ENCODE measurements around the gene SPON2. TPM values are rescaled to one million over a fixed set of nuclear protein-coding genes. Genes with fewer than 3 reads are reported as not detected.

SPON2 gene
- total and polyA plus RNA-seq, 10 donors = 8.3 to 51.3 (median 27.1) TPM

DNA sequence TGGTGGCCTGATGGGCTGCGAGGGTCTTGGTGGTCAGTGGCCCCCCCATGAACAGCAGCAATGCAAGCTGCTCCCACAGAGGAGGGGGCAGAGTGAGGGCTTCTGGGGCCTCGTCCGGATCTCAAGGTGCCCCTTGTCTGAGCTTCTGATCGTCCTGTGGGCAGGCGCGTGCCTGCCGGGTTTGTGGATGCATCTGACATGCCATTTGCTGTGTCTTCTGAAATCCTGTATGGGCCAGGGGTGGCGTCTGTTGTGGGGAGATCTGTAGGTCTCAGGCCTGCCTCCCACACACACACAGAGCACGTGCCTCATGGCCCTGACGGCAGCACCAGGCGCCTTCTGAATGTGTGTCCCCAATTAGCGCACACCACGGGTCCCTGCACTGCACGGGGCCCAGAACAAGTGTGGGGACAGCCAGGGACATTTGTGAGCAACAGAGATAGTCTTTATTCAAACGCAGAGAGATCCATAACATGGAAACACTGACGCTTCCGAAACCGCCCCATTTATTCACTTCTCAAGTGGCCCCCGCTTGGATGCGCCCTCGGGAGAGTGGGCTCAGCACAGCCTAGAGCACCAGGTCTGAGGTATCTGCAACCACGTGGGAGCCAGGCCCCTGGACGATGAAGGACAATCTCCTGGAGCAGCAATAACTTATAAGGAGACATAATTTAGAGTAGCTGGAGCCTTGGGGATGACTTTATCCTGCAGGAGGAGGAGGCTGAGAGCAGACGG lies 5.7 kb downstream of the SPON2 start:
- Histone ChIP-seq H3K36me3 (peaks cover 0 to 22% (median 0%) of the 10 kb centered on the region in 6 donors), H3K27ac (peak overlapping the region in 5 of 8 donors; percentile 72 to 92 (median 89)), H3K27me3 (replicated peaks in 1 of 7) (peaks cover 0 to 30% (median 16%) of the 10 kb centered on the region in 7 donors), H3K4me1 (peaks cover 4 to 83% (median 45%) of the 10 kb centered on the region in 6 donors), H3K4me3 (peak overlapping the region in 6 of 8 donors; percentile 74 to 95 (median 77)), H3K9me3 (peaks cover 0 to 8% (median 0%) of the 10 kb centered on the region in 8 donors)
- TF ChIP-seq POLR2AphosphoS5 (IDR thresholded peaks at IDR 0.05) = no peak
- TF ChIP-seq, protein P1, sequence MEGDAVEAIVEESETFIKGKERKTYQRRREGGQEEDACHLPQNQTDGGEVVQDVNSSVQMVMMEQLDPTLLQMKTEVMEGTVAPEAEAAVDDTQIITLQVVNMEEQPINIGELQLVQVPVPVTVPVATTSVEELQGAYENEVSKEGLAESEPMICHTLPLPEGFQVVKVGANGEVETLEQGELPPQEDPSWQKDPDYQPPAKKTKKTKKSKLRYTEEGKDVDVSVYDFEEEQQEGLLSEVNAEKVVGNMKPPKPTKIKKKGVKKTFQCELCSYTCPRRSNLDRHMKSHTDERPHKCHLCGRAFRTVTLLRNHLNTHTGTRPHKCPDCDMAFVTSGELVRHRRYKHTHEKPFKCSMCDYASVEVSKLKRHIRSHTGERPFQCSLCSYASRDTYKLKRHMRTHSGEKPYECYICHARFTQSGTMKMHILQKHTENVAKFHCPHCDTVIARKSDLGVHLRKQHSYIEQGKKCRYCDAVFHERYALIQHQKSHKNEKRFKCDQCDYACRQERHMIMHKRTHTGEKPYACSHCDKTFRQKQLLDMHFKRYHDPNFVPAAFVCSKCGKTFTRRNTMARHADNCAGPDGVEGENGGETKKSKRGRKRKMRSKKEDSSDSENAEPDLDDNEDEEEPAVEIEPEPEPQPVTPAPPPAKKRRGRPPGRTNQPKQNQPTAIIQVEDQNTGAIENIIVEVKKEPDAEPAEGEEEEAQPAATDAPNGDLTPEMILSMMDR (IDR thresholded peaks at IDR 0.05 in 8 of 11, conservative IDR thresholded peaks at IDR 0.05 in 3 of 11) = no peak
- TF ChIP-seq POLR2A (IDR thresholded peaks at IDR 0.05) = no peak
- WGBS, 5 donors = 58 to 62% (median 59%) methylated on average over 19 to 24 of the region's 24 CpGs
- peak; percentile 74 for DNase-seq
- intact Hi-C loops (cut with DNase I; ENCODE audit: low total_unique reads) = loop anchor here (10.0 kb wide), 1 partner anchor 88 kb away; no protein-coding TSS in a partner anchor

DNA sequence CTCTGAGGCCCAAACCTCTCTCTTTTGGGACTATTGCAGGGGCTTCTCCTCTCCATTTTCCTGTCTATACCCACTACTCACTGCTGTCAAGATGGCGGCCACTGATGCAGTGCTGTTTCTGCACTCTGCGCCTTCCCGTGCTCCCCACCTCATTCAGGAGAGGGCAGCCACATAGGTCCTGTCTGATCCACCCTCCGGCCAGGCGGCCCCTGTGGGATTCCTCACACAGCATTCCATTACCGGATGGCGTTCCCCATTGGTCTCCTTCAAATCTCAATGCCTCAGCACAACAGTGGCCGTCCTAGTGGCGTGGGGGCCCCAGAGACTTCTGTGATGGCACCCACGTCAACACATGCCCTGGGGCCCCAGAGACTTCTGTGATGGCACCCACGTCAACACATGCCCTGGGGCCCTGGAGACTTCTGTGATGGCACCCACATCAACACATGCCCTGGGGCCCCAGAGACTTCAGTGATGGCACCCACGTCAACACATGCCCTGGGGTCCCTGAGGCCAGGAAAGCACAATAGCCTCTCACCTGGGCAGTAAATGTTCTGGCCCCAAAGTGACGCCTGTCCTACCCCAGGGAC lies 7.3 kb downstream of the SPON2 start:
- no peak overlapping the region for H3K27ac ChIP-seq
- H3K9me3 ChIP-seq = peaks cover 0 to 8% (median 0%) of the 10 kb centered on the region in 8 donors
- H3K36me3 ChIP-seq = peaks cover 0 to 15% (median 0%) of the 10 kb centered on the region in 6 donors
- H3K4me1 ChIP-seq = peaks cover 0 to 67% (median 32%) of the 10 kb centered on the region in 6 donors
- peaks cover 0 to 14% (median 4%) of the 10 kb centered on the region in 7 donors for H3K27me3 ChIP-seq (replicated peaks in 1 of 7)
- H3K4me3 ChIP-seq = no peak overlapping the region
- intact Hi-C loops (cut with DNase I; ENCODE audit: low total_unique reads) = loop anchor here (10.0 kb wide), 1 partner anchor 90 kb away; no protein-coding TSS in a partner anchor
- no peak for DNase-seq
- TF ChIP-seq, protein P1 (IDR thresholded peaks at IDR 0.05 in 8 of 11, conservative IDR thresholded peaks at IDR 0.05 in 3 of 11) = no peak
- TF ChIP-seq POLR2A (IDR thresholded peaks at IDR 0.05) (no peak), POLR2AphosphoS5 (IDR thresholded peaks at IDR 0.05) (no peak)
- 85 to 95% (median 93%) methylated on average over 9 to 13 of the region's 13 CpGs for WGBS, 5 donors

DNA sequence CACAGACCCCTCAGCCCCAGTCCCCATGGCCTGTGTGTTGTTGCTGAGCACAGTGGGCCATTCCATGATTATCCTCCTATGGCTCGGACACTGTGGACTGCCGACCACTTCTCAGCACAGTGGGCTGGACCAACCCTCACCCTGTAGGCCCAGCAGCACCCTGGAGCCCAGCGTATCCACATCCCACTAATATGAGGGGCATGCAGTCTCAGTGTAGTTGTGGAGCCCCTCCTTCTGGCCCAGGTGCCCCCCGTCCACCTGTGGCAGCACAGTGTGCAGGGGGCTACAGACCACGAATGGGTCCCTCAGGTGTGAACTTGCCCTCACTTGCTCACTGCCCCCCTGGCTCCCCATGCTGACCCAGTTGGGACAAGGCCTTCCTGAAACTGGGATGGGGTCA lies 7.9 kb downstream of the SPON2 start:
- DNase-seq = no peak
- WGBS, 5 donors = 90 to 95% (median 94%) methylated on average over 5 of the region's 5 CpGs
- Histone ChIP-seq H3K4me1 (peaks cover 0 to 61% (median 30%) of the 10 kb centered on the region in 6 donors), H3K4me3 (no peak overlapping the region), H3K36me3 (peaks cover 0 to 9% (median 0%) of the 10 kb centered on the region in 6 donors), H3K27me3 (replicated peaks in 1 of 7) (peaks cover 0 to 8% (median 3%) of the 10 kb centered on the region in 7 donors), H3K9me3 (peaks cover 0 to 8% (median 0%) of the 10 kb centered on the region in 8 donors), H3K27ac (peak overlapping the region in 1 of 8 donors; percentile 68)
- TF ChIP-seq, protein P1 (IDR thresholded peaks at IDR 0.05 in 8 of 11, conservative IDR thresholded peaks at IDR 0.05 in 3 of 11) = no peak
- TF ChIP-seq POLR2AphosphoS5 (IDR thresholded peaks at IDR 0.05) = no peak
- no peak for TF ChIP-seq POLR2A (IDR thresholded peaks at IDR 0.05)
- intact Hi-C loops (cut with DNase I; ENCODE audit: low total_unique reads) = loop anchor here (10.0 kb wide), 1 partner anchor 90 kb away; no protein-coding TSS in a partner anchor

Data from spleen (tissue), 11 donors.